Medulla oblongata (tissue), 1 donor: Measurements from ENCODE around the gene DDB1.

Experiments used
- DNase-seq: peaks from one replicate; pipeline ENCODE4 v3.0.0-alpha.2; 2015; ENCODE audit errors: extremely low spot score

DDB1 gene

GRCh38 chr11:61332797-61333549 is at the start of gene DDB1, which contains the start of gene TKFC:
DDB1 (minus strand) TSS chr11:61333105; CDS start chr11:61332968, 137 bp downstream.
TKFC (plus strand) TSS chr11:61333228; CDS start chr11:61334729, 1,501 bp downstream.
- DNase-seq: peak; percentile 93

DNA sequence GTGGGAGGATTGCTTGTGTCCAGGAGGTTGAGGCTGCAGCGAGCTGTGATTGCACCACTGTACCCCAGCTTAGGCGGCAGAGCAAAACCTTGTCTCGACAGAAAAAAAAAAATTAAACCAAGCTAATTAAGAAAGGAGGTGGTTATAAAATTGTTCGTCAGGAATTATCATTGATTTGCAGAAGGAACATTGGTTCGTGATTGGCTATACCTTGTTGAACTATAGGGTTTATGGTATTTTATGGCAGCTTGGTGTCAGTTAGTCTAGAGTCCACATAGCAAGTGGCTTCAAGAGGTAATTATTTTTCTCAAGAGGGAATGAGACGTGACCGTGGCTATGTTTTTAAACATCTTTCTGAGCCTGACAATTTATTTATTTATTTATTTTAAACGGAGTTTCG is 48.0 kb upstream of the DDB1 start:
- DNase-seq: no peak

GRCh38 chr11:61378713-61379313 is 45.9 kb upstream of the DDB1 start:
- peak; percentile 41 for DNase-seq

DNA sequence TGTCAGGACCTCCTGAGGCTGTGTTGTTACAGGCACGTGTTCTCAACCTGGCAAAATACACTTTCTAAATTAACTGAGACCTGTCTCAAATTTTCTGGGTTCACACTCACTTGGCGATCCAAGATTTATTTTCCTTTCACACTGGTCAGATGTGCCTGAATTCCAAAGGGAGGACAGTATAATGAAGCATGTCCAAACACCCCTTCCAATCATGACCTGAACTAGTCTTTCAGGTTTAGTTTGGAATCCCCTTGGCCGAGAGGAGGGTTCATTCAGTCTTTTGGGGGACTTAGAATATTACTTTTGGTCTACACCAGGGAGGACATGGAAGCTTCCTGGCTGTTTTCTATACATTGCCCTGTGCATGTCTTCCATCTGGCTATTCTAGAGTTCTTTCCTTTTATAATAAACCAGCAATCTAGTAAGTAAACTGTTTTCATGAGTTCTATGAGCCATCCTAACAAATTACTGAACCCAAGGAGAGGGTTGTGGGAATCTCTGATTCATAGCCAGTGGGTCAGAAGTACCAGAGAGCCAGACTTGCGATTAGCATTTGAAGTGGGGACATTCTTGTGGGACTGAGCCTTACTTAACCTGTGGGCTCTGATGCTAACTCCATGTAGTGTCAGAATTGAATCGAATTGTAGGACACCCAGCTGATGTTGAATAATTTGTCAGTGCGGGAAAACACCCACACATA is 44.7 kb upstream of the DDB1 start:
- DNase-seq: no peak

GRCh38 chr11:61375761-61376108 is 42.8 kb upstream of the DDB1 start:
- no peak for DNase-seq

- no peak for DNase-seq
These were observed 39.9 kb upstream of the DDB1 start for GRCh38 chr11:61372659-61373420.

- no peak for DNase-seq
These were observed 37.6 kb upstream of the DDB1 start for GRCh38 chr11:61370349-61371005.

DNA sequence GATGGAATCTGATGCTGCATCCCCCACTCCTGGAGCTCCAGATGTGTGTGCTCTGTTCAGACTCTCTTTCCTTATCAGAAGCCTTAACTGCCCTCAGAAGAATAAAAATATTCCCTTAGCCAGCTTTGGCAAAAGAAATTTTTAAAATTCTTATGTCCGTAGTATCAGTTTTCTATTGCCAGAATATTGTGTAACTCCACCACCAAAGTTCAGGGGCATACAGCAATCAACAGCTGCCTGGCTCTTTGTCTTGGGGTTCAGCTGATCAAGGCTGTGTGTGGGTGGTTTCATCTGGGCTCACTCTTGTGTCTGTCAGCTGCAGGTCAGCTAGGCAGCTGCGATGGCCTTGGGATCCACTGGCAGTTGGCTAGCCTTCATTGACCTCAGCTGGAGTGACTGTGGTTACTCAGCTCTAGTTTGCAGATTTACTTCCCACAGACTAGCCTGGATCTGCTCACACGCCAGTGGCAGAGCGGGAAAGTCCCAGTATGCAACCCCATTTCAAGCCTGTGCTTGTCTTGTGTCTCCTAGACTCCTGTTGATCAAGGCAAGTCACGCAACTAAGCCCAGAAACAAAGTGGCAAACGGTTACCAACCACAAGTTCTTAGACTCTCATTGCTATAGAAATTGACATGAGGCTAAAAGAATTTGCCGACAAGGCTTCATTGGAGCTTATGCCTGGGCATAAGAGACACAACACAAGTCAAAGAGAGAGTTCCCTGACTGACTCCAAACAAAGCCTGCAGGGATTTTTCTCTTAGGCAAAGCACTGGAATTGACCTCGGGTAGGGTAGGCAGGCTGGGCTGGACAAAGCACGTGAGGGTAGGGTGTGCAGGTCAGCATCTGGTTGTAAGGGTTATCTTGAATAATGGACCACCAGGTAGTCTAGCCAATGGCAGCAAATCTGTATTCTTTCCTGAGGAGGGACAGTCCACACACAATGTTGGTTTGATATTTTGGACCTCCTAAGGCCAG is 36.8 kb upstream of the DDB1 start:
- DNase-seq: peak; percentile 74

- no peak for DNase-seq
These were observed 35.7 kb upstream of the DDB1 start for GRCh38 chr11:61368646-61369045.

DNA sequence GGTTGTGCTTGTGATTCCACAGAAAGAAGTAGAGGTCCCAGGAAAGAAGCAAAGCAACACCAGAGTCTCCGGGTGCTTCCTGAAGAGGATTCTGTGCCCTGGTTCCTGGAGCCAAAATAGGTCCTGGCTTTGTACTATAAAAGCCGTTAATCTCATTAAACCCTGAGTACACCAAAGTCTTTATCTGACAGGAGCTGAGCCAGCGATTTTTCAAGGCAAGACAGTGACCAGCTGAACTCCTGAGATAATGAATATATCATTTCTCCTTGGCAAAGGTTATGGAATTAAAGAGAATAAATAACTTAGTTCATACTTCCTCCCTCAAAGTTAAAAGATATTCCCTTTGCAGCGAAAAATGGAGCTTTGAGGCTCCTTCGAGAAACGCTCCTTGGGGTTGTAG is 34.5 kb upstream of the DDB1 start:
- DNase-seq: no peak

- no peak for DNase-seq
These were observed 31.2 kb upstream of the DDB1 start for GRCh38 chr11:61364012-61364675.

GRCh38 chr11:61362542-61362875 is 29.6 kb upstream of the DDB1 start:
- no peak for DNase-seq

GRCh38 chr11:61361741-61362541 is 29.0 kb upstream of the DDB1 start, which contains the start of the genes CYB561A3 and TMEM138:
CYB561A3 (minus strand) TSS chr11:61361882; CDS start chr11:61356713, 5,169 bp downstream.
TMEM138 (plus strand) TSS chr11:61362374; CDS start chr11:61364391, 2,017 bp downstream.
- DNase-seq: peak; percentile 96

- DNase-seq: no peak
These were observed 28.4 kb upstream of the DDB1 start for GRCh38 chr11:61361237-61361740.

DNA sequence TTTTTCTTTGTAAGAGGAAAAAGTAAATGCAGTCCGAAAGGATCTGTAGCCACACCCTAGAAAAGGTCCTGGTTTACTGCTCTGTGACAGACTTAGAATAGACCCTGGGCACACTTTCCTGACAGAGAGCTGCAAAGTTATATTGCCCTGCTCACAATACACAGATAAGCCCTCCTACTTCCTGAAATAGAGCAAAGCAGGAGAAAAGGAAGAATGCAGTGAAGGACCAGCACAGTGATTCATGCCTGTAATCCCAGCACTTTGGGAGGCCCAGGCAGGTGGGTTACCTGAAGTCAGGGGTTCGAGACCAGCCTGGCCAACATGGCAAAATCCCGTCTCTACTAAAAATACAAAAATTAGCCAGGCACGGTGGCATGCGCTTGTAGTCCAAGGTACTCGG is 26.6 kb upstream of the DDB1 start:
- no peak for DNase-seq

DNA sequence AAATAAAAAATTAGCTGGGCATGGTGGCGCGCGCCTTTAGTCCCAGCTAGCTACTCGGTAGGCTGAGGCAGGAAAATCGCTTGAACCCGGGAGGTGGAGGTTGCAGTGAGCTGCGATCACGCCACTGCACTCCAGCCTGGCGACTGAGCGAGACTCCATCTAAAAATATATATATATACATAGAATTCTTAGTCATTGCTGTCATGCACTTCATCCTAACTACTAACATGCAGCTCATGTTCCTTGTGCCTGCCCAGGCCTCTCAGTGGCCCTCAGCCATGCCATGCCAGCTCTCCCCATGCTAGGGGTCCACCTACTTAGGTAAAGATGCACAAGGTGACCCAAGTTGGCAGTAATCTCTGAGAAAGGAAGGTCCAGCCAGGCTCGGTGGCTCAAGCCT is 25.7 kb upstream of the DDB1 start:
- no peak for DNase-seq

DNA sequence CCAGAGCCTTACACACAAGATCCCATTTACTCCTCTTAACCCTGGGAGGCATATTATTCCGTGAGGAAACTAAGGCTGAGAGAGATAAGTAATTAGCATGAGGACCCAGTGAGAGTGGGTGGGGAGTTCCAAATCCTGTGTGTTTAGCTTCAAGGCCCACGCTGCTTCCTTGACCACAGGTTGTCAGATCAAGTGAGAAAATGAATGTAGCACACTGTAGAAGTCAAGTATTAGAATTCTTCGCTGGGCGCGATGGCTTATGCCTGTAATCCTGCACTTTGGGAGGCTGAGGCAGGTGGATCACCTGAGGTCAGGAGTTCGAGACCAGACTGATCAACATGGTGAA is 25.0 kb upstream of the DDB1 start:
- DNase-seq: no peak

GRCh38 chr11:61357233-61357893 is 24.5 kb upstream of the DDB1 start:
- DNase-seq: peak; percentile 77
